LoVo (cell line): Measurements from ENCODE around the gene C2CD3.
A peak's percentile ranks its signal among the peaks of the same experiment; 100 is the strongest.
"Not testable (repeated sequence)": the region's sequence is repeated elsewhere in the genome, so short reads cannot be mapped to it uniquely, and the experiment has no call there.

ENCODE experiments used
- DNase-seq: peaks from one replicate; pipeline ENCODE4 v3.0.0-alpha.2; 2016; ENCODE audit warnings: low spot score

C2CD3 gene

GRCh38 chr11:74112877-74113276, 57.9 kb downstream of the C2CD3 start:
- no peak for DNase-seq

GRCh38 chr11:74106124-74106523, 64.7 kb downstream of the C2CD3 start:
- DNase-seq: no peak

- DNase-seq: no peak
Measured at GRCh38 chr11:74102321-74102720, 68.5 kb downstream of the C2CD3 start.

- no peak for DNase-seq
Measured at GRCh38 chr11:74100735-74101134, 70.1 kb downstream of the C2CD3 start.

DNA sequence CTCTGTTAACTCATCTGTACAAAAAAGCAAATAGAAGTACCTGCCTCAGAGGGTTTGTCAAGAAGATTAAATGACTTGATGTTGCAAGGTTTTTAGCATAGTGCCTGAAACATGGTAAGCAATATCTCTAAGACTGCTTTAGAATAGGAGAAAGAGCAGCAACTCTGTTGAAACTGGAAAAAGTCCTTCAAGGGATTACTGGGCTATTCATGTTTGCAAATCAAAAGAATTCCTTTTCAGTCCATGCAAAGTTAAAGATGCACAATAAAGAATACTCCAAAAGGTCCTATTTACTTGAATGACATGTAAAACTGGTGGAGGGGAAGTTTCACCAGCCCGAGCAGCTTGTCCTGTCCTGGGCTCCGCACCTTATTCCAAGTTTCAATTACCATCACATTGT, 70.6 kb downstream of the C2CD3 start:
- DNase-seq: no peak

- no peak for DNase-seq
Measured at GRCh38 chr11:74097686-74098237, 73.0 kb downstream of the C2CD3 start.

- DNase-seq: no peak
Measured at GRCh38 chr11:74094393-74094792, 76.4 kb downstream of the C2CD3 start.

DNA sequence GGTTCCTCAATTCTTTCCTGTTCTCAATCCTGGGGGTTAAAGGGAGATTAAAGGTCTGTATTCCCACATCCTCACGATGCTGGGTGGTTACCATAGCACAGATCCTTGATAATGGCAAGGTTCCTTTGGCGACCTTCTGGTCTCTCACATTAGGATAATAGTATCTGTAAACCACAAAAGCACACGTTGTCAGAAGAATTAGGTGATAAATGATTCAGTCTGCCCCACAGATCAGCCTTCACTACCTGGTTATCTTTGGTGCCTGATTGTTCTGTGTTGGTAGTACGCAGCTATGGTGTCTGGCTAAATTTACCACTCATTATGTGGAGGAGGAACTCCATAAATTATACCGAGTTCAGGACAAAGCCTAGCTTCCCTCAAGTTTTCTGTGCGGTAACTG, 78.4 kb downstream of the C2CD3 start:
- DNase-seq: no peak

- DNase-seq: no peak
Measured at GRCh38 chr11:74091549-74091948, 79.3 kb downstream of the C2CD3 start.

DNA sequence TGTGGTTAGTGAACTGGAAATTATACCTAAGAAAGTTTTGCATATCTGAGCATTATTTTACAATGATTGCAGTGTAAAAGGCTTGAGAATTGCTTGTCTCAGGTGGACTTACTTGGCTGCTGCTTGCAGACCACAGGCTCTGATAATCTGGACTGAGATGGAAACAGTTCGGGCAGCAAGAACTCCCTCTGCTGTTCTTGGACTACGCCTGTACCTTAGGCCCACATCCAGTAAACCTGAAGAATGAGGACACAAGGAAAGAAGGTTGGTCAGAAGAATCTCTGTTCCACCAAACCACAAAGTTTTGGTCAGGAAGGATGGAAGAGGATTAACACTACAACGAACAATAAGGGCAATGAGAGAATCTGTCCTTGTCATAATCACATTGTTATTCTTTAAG, 80.1 kb downstream of the C2CD3 start:
- DNase-seq: no peak

DNA sequence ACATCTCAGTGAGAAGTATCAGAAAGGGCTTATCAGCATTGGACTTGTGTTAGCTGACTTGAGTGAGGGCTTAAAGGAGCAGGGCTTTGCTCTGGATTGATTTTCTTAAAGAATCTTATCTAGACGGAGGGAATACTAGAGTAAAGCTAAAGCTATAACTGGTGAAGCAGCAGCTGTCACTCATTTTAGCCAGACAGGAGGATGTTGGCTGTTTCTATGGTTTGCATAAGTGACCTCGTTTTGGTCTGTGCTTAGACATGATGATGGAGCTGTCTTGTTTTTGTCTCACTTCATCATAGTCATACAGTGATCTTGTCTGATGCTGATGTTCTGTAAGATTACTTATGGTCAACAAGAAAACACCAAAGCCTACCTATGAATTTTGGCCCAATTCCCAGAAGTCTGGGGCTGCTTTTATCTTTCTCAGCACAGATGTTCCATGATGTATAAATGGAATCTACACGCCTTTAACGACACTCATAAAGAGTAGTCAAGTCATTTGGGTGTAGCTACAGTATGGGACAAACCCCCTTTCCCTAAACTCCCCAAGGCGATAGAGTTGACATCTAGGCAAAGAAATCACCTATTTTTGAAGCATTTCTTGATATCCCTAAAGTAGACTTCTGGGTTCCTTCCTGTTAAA, 84.4 kb downstream of the C2CD3 start:
- DNase-seq: no peak

GRCh38 chr11:74085542-74085892, 85.3 kb downstream of the C2CD3 start:
- DNase-seq: no peak

- DNase-seq: no peak
Measured at GRCh38 chr11:74084796-74085541, 85.8 kb downstream of the C2CD3 start.

DNA sequence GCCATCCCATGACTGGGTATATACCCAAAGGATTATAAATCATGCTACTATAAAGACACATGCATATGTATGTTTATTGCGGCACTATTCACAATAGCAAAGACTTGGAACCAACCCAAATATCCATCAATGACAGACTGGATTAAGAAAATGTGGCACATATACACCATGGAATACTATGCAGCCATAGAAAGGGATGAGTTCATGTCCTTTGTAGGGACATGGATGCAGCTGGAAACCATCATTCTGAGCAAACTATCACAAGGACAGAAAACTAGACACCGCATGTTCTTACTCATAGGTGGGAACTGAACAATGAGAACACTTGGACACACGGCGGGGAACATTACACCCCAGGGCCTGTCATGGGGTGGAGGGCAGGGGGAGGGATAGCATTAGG, 86.9 kb downstream of the C2CD3 start:
- DNase-seq: not testable (repeated sequence)

- DNase-seq: no peak
Measured at GRCh38 chr11:74081428-74081827, 89.4 kb downstream of the C2CD3 start.

- no peak for DNase-seq
Measured at GRCh38 chr11:74077193-74077592, 93.6 kb downstream of the C2CD3 start.

DNA sequence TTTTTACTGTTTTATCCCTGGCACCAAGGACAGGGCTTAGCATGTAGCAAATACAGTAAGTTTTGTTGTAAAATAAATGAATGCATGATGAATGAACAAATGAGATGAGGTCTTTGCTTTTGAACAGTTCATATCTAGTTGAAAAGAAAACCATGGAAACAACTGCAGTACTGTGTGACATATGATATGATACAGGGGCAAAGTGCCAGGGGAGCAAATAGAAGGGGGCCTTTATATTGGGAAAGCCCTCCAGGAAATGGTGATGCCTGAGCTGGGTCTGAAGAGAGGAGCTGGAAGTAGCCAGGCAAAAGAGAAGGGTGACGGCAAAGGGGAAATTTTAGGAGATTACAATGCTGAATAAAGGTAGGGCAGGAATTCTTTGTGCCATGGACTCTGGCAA, 98.1 kb downstream of the C2CD3 start:
- DNase-seq: no peak

GRCh38 chr11:74072286-74072685, 98.5 kb downstream of the C2CD3 start:
- DNase-seq: no peak

- no peak for DNase-seq
Measured at GRCh38 chr11:74070723-74071492, 99.9 kb downstream of the C2CD3 start.

DNA sequence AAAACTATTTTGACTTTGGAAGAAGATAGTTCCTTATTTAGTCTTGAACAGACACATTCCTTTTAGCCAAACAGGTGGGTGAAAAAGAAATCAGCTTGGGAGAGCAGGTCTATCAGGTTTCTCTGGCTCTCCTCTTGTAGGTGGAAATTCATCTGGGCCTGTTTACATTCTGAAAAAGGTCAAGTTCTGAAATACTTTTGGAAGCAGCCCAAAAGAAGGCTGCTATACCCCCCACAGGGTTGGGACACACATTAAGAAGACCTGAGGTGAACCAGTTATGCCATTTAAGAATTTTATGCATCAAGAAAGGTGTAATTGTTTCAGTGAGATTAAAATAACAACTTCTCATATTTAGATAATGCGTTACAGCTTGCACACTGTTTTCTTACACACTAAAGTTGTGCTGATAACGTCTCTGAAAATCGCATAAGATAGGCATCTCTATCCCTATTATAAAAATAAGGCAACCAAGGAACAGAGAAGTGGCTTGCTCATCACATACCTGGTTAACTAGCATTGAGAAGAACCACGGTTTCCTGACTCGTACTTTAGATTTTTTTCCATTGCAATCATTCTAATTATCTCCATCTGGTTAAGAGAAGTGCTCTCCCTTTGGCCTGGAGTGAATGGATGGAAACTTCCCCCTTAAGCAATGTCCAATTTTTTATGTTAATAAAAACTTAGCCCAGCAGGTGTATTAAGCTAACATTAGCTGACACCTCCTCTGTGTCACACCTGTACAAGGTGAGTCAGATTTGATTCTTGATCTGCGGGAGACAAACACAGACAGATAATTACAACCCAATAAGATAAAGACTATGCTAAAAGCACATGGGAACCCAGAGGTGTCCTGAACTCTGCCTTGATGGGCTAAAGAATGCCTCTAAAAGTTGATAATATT, 101.4 kb downstream of the C2CD3 start:
- DNase-seq: no peak

DNA sequence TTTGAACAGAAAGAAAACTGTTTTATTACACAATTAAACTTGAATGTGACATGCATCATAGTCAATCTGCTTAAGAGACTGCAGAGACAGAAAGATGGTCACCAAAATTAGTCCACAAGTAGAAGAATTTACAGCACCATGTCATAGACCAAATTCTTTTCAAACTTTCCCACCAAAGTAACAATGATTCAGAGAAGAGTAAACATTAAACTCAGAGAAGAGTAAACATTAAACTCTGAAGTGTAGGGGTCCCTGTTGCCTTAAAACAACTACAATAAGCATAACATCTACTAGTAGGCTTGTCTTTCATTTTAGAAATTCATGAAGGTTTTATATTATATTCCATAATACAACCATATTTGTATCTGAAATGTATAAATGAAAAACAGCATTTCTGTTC, 104.1 kb downstream of the C2CD3 start:
- DNase-seq: peak; percentile 14

GRCh38 chr11:74065534-74065933, 105.3 kb downstream of the C2CD3 start:
- not testable (repeated sequence) for DNase-seq
